Measurements from ENCODE around the gene CFAP46. TPM values are rescaled to one million over a fixed set of nuclear protein-coding genes. Genes with fewer than 3 reads are reported as not detected.

Gene CFAP46
- total RNA-seq, 1 donor = under 0.01 TPM

GRCh38 chr10:132804287-132804686 is 138.1 kb downstream of the CFAP46 start:
- Histone ChIP-seq H2AFZ (ENCODE audit: low read length) (no peak overlapping the region), H3K27ac (ENCODE audit: low read depth, low read length) (no peak overlapping the region), H3K27me3 (ENCODE audit: insufficient read depth, low read length) (peaks cover 10% of the 10 kb centered on the region), H3K4me3 (ENCODE audit: insufficient read depth, low read length) (no peak overlapping the region), H3K4me2 (ENCODE audit: insufficient read depth, low read length) (no peak overlapping the region), H4K20me1 (ENCODE audit: insufficient read depth, low read length) (no peaks in the 10 kb centered on the region), H3K9me3 (ENCODE audit: low read depth, low read length) (peaks cover 5% of the 10 kb centered on the region), H3K36me3 (ENCODE audit: insufficient read depth, low read length) (no peaks in the 10 kb centered on the region), H3K4me1 (ENCODE audit: insufficient read depth, low read length) (no peaks in the 10 kb centered on the region), H3K79me2 (ENCODE audit: insufficient read depth, low read length) (no peaks in the 10 kb centered on the region)
- DNase-seq (ENCODE audit: insufficient read length, low spot score, missing footprints) = no peak
- TF ChIP-seq CTCF (IDR thresholded peaks at IDR 0.05; ENCODE audit: extremely low read depth, low read depth, low read length) = no peak

GRCh38 chr10:132803416-132804210 is 138.8 kb downstream of the CFAP46 start:
- no peak overlapping the region for H2AFZ ChIP-seq (ENCODE audit: low read length)
- no peaks in the 10 kb centered on the region for H3K79me2 ChIP-seq (ENCODE audit: insufficient read depth, low read length)
- no peaks in the 10 kb centered on the region for H3K4me1 ChIP-seq (ENCODE audit: insufficient read depth, low read length)
- no peak for DNase-seq (ENCODE audit: insufficient read length, low spot score, missing footprints)
- no peak overlapping the region for H3K4me2 ChIP-seq (ENCODE audit: insufficient read depth, low read length)
- TF ChIP-seq CTCF (IDR thresholded peaks at IDR 0.05; ENCODE audit: extremely low read depth, low read depth, low read length) = no peak
- no peak overlapping the region for H3K4me3 ChIP-seq (ENCODE audit: insufficient read depth, low read length)
- H3K27ac ChIP-seq (ENCODE audit: low read depth, low read length) = no peak overlapping the region
- no peaks in the 10 kb centered on the region for H3K36me3 ChIP-seq (ENCODE audit: insufficient read depth, low read length)
- no peaks in the 10 kb centered on the region for H4K20me1 ChIP-seq (ENCODE audit: insufficient read depth, low read length)
- H3K9me3 ChIP-seq (ENCODE audit: low read depth, low read length) = peaks cover 5% of the 10 kb centered on the region
- H3K27me3 ChIP-seq (ENCODE audit: insufficient read depth, low read length) = peaks cover 9% of the 10 kb centered on the region

- H3K4me2 ChIP-seq (ENCODE audit: insufficient read depth, low read length) = no peak overlapping the region
- H3K4me3 ChIP-seq (ENCODE audit: insufficient read depth, low read length) = no peak overlapping the region
- H3K79me2 ChIP-seq (ENCODE audit: insufficient read depth, low read length) = no peaks in the 10 kb centered on the region
- H3K9me3 ChIP-seq (ENCODE audit: low read depth, low read length) = peaks cover 5% of the 10 kb centered on the region
- peaks cover 9% of the 10 kb centered on the region for H3K27me3 ChIP-seq (ENCODE audit: insufficient read depth, low read length)
- DNase-seq (ENCODE audit: insufficient read length, low spot score, missing footprints) = no peak
- H3K27ac ChIP-seq (ENCODE audit: low read depth, low read length) = no peak overlapping the region
- H3K4me1 ChIP-seq (ENCODE audit: insufficient read depth, low read length) = no peaks in the 10 kb centered on the region
- TF ChIP-seq CTCF (IDR thresholded peaks at IDR 0.05; ENCODE audit: extremely low read depth, low read depth, low read length) = no peak
- H4K20me1 ChIP-seq (ENCODE audit: insufficient read depth, low read length) = no peaks in the 10 kb centered on the region
- no peak overlapping the region for H2AFZ ChIP-seq (ENCODE audit: low read length)
- no peaks in the 10 kb centered on the region for H3K36me3 ChIP-seq (ENCODE audit: insufficient read depth, low read length)
These were observed 139.6 kb downstream of the CFAP46 start for GRCh38 chr10:132802694-132803320.

- Histone ChIP-seq H4K20me1 (ENCODE audit: insufficient read depth, low read length) (no peaks in the 10 kb centered on the region), H3K79me2 (ENCODE audit: insufficient read depth, low read length) (no peaks in the 10 kb centered on the region), H3K4me1 (ENCODE audit: insufficient read depth, low read length) (no peaks in the 10 kb centered on the region), H3K4me2 (ENCODE audit: insufficient read depth, low read length) (no peak overlapping the region), H3K27ac (ENCODE audit: low read depth, low read length) (no peak overlapping the region), H3K27me3 (ENCODE audit: insufficient read depth, low read length) (peaks cover 14% of the 10 kb centered on the region), H3K36me3 (ENCODE audit: insufficient read depth, low read length) (no peaks in the 10 kb centered on the region), H3K4me3 (ENCODE audit: insufficient read depth, low read length) (no peak overlapping the region), H2AFZ (ENCODE audit: low read length) (no peak overlapping the region), H3K9me3 (ENCODE audit: low read depth, low read length) (peaks cover 5% of the 10 kb centered on the region)
- TF ChIP-seq CTCF (IDR thresholded peaks at IDR 0.05; ENCODE audit: extremely low read depth, low read depth, low read length) = no peak
- no peak for DNase-seq (ENCODE audit: insufficient read length, low spot score, missing footprints)
These were observed 140.3 kb downstream of the CFAP46 start for GRCh38 chr10:132802048-132802447.
